Measurements from ENCODE around the gene AURKAIP1. TPM values are rescaled to one million over a fixed set of nuclear protein-coding genes. Genes with fewer than 3 reads are reported as not detected.

Gene AURKAIP1
- total and polyA plus RNA-seq, 9 of the 15 experiments (the other 6 are each of a cell fraction or from before 2014, with no cell fraction given): 7.8 to 478 (median 92.0) TPM

GRCh38 chr1:1334835-1335234 is 40.2 kb downstream of the AURKAIP1 start (continued):
- TF ChIP-seq HNRNPL (IDR thresholded peaks at IDR 0.05; ENCODE audit: low read depth, low read length) (peak; percentile 80; the same call in 1 of the 2 replicates), CHD4 (IDR thresholded peaks at IDR 0.05; ENCODE audit: insufficient read depth, insufficient replicate concordance, low read depth, low read length, poor library complexity, severe bottlenecking) (no peak), MTF1 (CRISPR knock-in tag; IDR thresholded peaks at IDR 0.05; ENCODE audit: borderline replicate concordance) (no peak), MEF2D (tag; conservative IDR thresholded peaks at IDR 0.05; ENCODE audit: low read depth) (no peak), GATA2 (CRISPR knock-in tag; IDR thresholded peaks at IDR 0.05) (0 out of 2 replicates have a peak, but pooled peaks have one; percentile 26), POLR3G (IDR thresholded peaks at IDR 0.05; ENCODE audit: extremely low read depth, insufficient read length, insufficient replicate concordance) (no peak), ZNF75A (CRISPR knock-in tag; IDR thresholded peaks at IDR 0.05) (no peak), MTA2 (IDR thresholded peaks at IDR 0.05; ENCODE audit: low read depth) (no peak), ZNF347 (CRISPR knock-in tag; IDR thresholded peaks at IDR 0.05; ENCODE audit: low read depth) (no peak), THAP12 (CRISPR knock-in tag; IDR thresholded peaks at IDR 0.05) (no peak), DPF2 (IDR thresholded peaks at IDR 0.05) (no peak), NFATC3 (IDR thresholded peaks at IDR 0.05) (no peak), BRF2 (IDR thresholded peaks at IDR 0.05; ENCODE audit: borderline replicate concordance, insufficient read depth, insufficient read length) (no peak), KLF16 (IDR thresholded peaks at IDR 0.05) (no peak), HDAC2 (IDR thresholded peaks at IDR 0.05) (peak; percentile 39; the same call in 1 of the 2 replicates), ATF7 (IDR thresholded peaks at IDR 0.05) (no peak), MED1 (CRISPR knock-in tag; IDR thresholded peaks at IDR 0.05; ENCODE audit: borderline replicate concordance) (peak; percentile 87; the same call in 1 of the 2 replicates), GTF3C2 (IDR thresholded peaks at IDR 0.05; ENCODE audit: borderline replicate concordance, extremely low read depth, insufficient read length) (no peak), STAT5B (CRISPR knock-in tag; IDR thresholded peaks at IDR 0.05) (no peak)
- TF ChIP-seq, protein P1, sequence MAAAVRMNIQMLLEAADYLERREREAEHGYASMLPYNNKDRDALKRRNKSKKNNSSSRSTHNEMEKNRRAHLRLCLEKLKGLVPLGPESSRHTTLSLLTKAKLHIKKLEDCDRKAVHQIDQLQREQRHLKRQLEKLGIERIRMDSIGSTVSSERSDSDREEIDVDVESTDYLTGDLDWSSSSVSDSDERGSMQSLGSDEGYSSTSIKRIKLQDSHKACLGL (CRISPR knock-in tag; IDR thresholded peaks at IDR 0.05; ENCODE audit: borderline replicate concordance, poor library complexity, severe bottlenecking): no peak
- TF ChIP-seq, protein P2, sequence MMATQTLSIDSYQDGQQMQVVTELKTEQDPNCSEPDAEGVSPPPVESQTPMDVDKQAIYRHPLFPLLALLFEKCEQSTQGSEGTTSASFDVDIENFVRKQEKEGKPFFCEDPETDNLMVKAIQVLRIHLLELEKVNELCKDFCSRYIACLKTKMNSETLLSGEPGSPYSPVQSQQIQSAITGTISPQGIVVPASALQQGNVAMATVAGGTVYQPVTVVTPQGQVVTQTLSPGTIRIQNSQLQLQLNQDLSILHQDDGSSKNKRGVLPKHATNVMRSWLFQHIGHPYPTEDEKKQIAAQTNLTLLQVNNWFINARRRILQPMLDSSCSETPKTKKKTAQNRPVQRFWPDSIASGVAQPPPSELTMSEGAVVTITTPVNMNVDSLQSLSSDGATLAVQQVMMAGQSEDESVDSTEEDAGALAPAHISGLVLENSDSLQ (IDR thresholded peaks at IDR 0.05): no peak

Measured in K562 (cell line).